T-helper 2 cell treated with Interferon-gamma antibody and Interleukin-4, amounts not matched to agents 5 μg/mL and 100 μg/mL, for 36 hours (primary cell): Measurements from ENCODE around the gene GNAI2.
"Not testable (repeated sequence)": the region's sequence is repeated elsewhere in the genome, so short reads cannot be mapped to it uniquely, and the experiment has no call there.

Experiments used
- DNase-seq: peaks from one replicate; pipeline ENCODE4 v3.0.0; 2021; ENCODE audit warnings: low spot score
- H3K27ac Mint-ChIP-seq: one replicate; pipeline ENCODE4 v1.8.0; 2021; ENCODE audit warnings: mild to moderate bottlenecking, mixed read lengths
- H3K27me3 Mint-ChIP-seq: one replicate; pipeline ENCODE4 v1.8.0; 2021; ENCODE audit warnings: low read depth, mixed read lengths
- H3K36me3 Mint-ChIP-seq: one replicate; pipeline ENCODE4 v1.8.0; 2021; ENCODE audit warnings: low read depth, mixed read lengths
- H3K4me1 Mint-ChIP-seq: one replicate; pipeline ENCODE4 v1.8.0; 2021; ENCODE audit warnings: low read depth, mixed read lengths
- H3K4me3 Mint-ChIP-seq: one replicate; pipeline ENCODE4 v1.8.0; 2022; ENCODE audit warnings: mild to moderate bottlenecking, moderate library complexity, mixed read lengths
- H3K9me3 Mint-ChIP-seq: one replicate; pipeline ENCODE4 v1.8.0; 2021; ENCODE audit warnings: mixed read lengths

GNAI2 gene

DNA sequence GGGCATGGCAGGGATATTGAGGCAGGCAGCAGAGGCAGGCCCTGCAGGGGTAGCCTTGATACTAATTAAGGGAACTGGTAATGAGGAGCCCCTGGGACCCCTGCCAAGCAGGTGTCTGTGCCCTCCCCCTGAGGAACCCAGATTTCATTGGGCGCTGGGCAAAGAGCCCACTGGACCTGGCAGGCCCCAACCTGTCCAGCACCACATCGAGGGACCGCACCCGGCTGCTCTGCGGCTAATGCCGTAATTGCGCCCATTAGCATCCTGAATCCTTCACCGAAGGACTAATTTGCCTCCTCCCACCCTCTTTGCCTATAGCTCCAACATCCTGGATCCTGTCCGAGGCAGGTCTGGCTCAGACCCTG, 19.2 kb downstream of the GNAI2 start:
- Mint-ChIP-seq H3K9me3 (no peaks in the 10 kb centered on the region), H3K4me3 (no peak overlapping the region), H3K27ac (no peak overlapping the region), H3K27me3 (no peaks in the 10 kb centered on the region), H3K4me1 (peaks cover 12% of the 10 kb centered on the region), H3K36me3 (peaks cover 48% of the 10 kb centered on the region)
- DNase-seq: no peak

DNA sequence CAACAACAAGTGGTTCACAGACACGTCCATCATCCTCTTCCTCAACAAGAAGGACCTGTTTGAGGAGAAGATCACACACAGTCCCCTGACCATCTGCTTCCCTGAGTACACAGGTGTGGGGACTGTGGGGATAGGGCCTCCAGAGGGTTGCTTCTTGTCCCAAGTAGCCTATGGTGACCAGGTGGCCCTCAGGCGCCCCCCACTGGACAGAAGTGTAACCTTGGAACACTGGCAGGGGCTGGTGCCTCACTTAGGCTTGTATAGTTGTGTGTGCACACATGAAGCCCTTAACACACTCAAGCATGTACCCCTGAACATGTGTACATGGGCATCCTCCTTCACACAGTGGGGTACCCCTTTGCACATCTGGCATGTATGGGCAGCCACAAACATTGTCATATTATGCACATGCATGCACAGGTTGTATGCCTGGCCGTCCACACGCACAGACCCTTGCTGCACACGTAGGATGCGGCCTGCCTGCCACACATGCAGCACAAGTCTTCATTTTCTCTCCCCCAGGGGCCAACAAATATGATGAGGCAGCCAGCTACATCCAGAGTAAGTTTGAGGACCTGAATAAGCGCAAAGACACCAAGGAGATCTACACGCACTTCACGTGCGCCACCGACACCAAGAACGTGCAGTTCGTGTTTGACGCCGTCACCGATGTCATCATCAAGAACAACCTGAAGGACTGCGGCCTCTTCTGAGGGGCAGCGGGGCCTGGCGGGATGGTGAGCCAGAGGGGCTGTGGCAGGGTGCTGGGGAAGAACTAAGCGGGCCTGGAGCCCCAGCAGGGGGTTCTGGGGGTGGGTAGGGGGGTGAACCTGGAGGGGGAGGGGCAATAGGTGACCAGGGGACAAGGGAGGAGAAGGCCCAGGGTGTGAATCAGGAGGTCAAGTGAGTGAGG, 21.2 kb downstream of the GNAI2 start:
- no peak overlapping the region for H3K4me3 Mint-ChIP-seq
- peaks cover 41% of the 10 kb centered on the region for H3K36me3 Mint-ChIP-seq
- DNase-seq: no peak

DNA sequence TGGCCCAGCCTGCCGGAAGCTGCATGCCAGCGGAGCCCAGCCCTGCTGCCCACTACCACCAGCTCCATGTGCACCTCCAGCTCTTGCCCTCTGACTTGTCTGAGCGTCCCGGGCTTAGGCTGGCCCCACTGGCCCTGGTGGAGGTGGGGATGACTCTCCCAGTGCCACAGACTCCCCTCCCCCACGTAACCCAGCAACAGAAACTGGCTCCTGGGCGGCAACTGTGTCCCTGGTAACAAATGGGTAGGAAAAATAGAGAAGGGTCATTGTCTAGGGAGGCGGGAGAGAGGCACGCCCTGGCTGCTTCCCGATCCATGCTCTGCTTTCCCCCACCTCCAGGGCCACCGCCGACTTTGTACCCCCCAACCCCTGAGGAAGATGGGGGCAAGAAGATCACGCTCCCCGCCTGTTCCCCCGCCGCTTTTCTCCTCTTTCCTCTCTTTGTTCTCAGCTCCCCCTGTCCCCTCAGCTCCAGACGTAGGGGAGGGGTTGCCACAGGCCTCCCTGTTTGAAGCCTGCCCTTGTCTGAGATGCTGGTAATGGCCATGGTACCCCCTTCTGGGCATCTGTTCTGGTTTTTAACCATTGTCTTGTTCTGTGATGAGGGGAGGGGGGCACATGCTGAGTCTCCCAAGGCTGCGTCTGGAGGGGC, 22.2 kb downstream of the GNAI2 start:
- Mint-ChIP-seq H3K27ac (peak overlapping the region; percentile 10), H3K36me3 (peaks cover 40% of the 10 kb centered on the region), H3K4me1 (peaks cover 6% of the 10 kb centered on the region), H3K27me3 (no peaks in the 10 kb centered on the region), H3K4me3 (no peak overlapping the region), H3K9me3 (no peaks in the 10 kb centered on the region)
- DNase-seq: no peak

More for the DNA sequence above, 21.2 kb downstream of the GNAI2 start:
- peaks cover 6% of the 10 kb centered on the region for H3K4me1 Mint-ChIP-seq
- H3K27ac Mint-ChIP-seq: no peak overlapping the region
- no peaks in the 10 kb centered on the region for H3K9me3 Mint-ChIP-seq
- no peaks in the 10 kb centered on the region for H3K27me3 Mint-ChIP-seq

DNA sequence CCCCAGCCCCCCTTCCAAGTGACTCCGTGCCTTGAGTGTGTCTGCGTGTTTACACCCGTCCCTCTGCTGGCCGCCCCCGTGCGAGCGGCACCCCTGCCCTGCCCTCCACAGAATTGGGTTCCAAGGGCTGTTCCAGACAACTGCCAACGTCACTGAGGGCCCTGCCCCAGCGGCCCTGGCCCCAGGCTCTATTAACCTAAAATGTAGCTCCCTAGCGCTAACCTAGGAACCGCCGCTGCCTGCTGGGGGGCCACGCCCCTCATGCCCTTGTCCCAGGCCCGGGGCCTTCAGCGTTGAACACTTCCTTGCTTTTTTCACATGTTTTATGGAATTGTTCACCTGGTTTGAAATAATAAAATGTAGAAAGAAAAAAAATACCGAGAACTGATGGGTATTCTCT, 23.0 kb downstream of the GNAI2 start:
- no peak for DNase-seq
- H3K27me3 Mint-ChIP-seq: no peaks in the 10 kb centered on the region
- H3K27ac Mint-ChIP-seq: peak overlapping the region; percentile 49
- no peaks in the 10 kb centered on the region for H3K9me3 Mint-ChIP-seq
- H3K4me1 Mint-ChIP-seq: peaks cover 6% of the 10 kb centered on the region
- no peak overlapping the region for H3K4me3 Mint-ChIP-seq
- H3K36me3 Mint-ChIP-seq: peaks cover 33% of the 10 kb centered on the region

- Mint-ChIP-seq H3K27me3 (no peaks in the 10 kb centered on the region), H3K27ac (peak overlapping the region; percentile 84), H3K36me3 (peaks cover 28% of the 10 kb centered on the region), H3K9me3 (no peaks in the 10 kb centered on the region), H3K4me3 (peak overlapping the region; percentile 69), H3K4me1 (peaks cover 6% of the 10 kb centered on the region)
- DNase-seq: no peak
Measured at GRCh38 chr3:50259432-50260026, 23.5 kb downstream of the GNAI2 start.

DNA sequence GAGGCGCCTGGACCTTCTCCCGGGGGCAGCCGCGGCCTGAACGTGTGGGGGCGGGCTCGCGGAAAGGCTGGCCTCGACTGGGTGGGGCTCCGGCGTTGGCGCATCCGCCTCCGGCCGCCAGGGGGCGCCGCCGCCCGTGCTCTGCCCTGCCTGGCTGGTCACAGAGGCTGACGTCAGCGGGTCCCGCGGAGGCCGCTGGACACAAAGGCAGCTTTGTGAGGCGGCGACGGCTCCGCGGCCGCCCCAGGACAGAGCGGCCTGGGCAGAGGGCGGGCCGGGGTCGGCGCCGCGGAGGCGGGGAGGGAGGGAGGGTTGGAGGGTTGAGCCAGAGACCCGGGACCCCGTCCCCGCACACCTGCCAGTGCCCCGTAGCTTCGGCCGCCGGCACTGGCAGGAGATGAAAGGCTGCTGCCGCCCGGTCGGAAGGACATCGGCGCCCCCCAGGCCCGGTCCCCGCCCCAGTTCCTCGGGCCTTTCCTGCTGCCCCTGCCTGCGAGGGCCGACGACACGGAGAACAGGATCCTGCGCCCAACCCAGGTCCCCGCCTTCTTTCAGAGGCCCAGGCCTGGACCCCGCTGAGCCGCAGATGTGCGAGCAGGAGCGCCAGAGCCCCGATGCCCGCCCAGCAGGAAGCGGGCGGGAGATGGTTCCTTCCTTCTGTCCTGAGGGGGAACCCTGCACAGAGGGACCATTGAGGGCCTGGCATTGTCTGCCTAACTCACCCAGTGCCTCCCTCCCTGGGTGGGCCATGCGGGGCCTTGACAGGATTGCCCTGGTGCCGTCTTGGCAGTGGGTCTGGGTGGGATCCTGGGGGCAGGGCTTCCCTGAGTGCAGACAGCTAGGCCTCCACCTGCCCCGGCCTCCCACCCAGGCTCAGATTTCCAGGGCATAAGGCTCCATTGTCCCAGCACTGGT, 24.3 kb downstream of the GNAI2 start:
- no peaks in the 10 kb centered on the region for H3K27me3 Mint-ChIP-seq
- DNase-seq: peak; percentile 91
- peaks cover 26% of the 10 kb centered on the region for H3K36me3 Mint-ChIP-seq
- peak overlapping the region; percentile 84 for H3K27ac Mint-ChIP-seq
- no peaks in the 10 kb centered on the region for H3K9me3 Mint-ChIP-seq
- H3K4me3 Mint-ChIP-seq: peak overlapping the region; percentile 69
- H3K4me1 Mint-ChIP-seq: peaks cover 6% of the 10 kb centered on the region

DNA sequence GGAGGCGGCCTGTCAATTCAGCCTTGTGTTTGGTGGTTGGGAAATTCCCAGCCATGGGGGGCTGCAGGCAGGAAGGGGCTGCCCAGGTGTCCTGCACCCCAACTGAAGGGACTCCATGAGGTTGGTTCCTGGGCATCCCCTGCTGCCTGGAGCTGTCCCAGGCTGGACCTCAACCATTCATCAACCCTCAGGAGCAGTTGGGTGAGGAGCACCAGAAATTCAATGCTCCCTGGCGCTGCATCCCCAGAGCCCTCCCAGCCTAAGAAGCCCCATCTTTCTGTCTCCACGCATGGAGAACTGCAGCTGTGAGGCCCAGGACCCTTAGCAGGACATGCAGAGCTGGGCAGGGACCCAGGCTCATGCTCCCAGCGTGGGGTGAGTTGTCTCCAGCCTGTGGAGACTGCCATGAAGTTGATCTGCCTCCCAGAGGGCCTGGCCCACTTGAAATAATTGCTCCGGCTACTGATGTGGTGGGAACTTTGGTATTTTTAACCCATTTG, 25.0 kb downstream of the GNAI2 start:
- no peak for DNase-seq
- H3K9me3 Mint-ChIP-seq: no peaks in the 10 kb centered on the region
- no peak overlapping the region for H3K27ac Mint-ChIP-seq
- H3K4me3 Mint-ChIP-seq: peak overlapping the region; percentile 54
- H3K4me1 Mint-ChIP-seq: peaks cover 6% of the 10 kb centered on the region
- H3K27me3 Mint-ChIP-seq: peaks cover 3% of the 10 kb centered on the region
- peaks cover 26% of the 10 kb centered on the region for H3K36me3 Mint-ChIP-seq

- DNase-seq: no peak
- peak overlapping the region; percentile 36 for H3K4me3 Mint-ChIP-seq
- no peaks in the 10 kb centered on the region for H3K9me3 Mint-ChIP-seq
- H3K27ac Mint-ChIP-seq: no peak overlapping the region
- peaks cover 21% of the 10 kb centered on the region for H3K36me3 Mint-ChIP-seq
- H3K4me1 Mint-ChIP-seq: peaks cover 6% of the 10 kb centered on the region
- peaks cover 5% of the 10 kb centered on the region for H3K27me3 Mint-ChIP-seq
Measured at GRCh38 chr3:50261505-50261904, 25.5 kb downstream of the GNAI2 start.

DNA sequence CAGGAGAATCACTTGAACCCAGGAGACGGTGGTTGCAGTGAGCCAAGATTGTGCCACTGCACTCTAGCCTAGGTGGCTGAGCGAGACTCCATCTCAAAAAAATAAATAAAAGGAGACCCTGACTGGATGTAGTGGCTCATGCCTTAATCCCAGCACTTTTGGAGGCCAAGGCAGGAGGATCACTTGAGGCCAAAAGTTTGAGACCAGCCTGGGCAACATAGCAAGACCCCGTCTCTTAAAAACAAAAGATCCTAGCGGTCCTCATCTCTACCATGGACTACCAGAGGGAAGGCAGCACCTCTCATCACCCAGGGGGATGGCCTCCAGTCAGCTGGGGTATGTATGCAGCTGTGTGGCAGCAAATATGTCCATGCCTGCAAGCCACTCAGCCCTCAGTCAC, 26.2 kb downstream of the GNAI2 start:
- H3K27ac Mint-ChIP-seq, H3K9me3 Mint-ChIP-seq, H3K4me1 Mint-ChIP-seq, DNase-seq, H3K27me3 Mint-ChIP-seq, H3K4me3 Mint-ChIP-seq: not testable (repeated sequence)
- H3K36me3 Mint-ChIP-seq: peaks cover 15% of the 10 kb centered on the region

GRCh38 chr3:50262778-50263177, 26.8 kb downstream of the GNAI2 start:
- Mint-ChIP-seq H3K9me3 (no peaks in the 10 kb centered on the region), H3K27me3 (peaks cover 7% of the 10 kb centered on the region), H3K4me3 (no peak overlapping the region), H3K4me1 (peaks cover 4% of the 10 kb centered on the region), H3K27ac (no peak overlapping the region), H3K36me3 (peaks cover 9% of the 10 kb centered on the region)
- DNase-seq: no peak

GRCh38 chr3:50263478-50264382, 27.7 kb downstream of the GNAI2 start:
- H3K4me3 Mint-ChIP-seq: no peak overlapping the region
- peaks cover 14% of the 10 kb centered on the region for H3K27me3 Mint-ChIP-seq
- DNase-seq: no peak
- H3K36me3 Mint-ChIP-seq: peaks cover 5% of the 10 kb centered on the region
- peaks cover 4% of the 10 kb centered on the region for H3K4me1 Mint-ChIP-seq
- H3K9me3 Mint-ChIP-seq: no peaks in the 10 kb centered on the region
- H3K27ac Mint-ChIP-seq: no peak overlapping the region

GRCh38 chr3:50264383-50264963, 28.5 kb downstream of the GNAI2 start:
- Mint-ChIP-seq H3K4me1 (peaks cover 4% of the 10 kb centered on the region), H3K27me3 (peaks cover 14% of the 10 kb centered on the region), H3K36me3 (peaks cover 2% of the 10 kb centered on the region)

More at GRCh38 chr3:50264383-50264963, 28.5 kb downstream of the GNAI2 start:
- Mint-ChIP-seq H3K4me3 (no peak overlapping the region), H3K9me3 (no peaks in the 10 kb centered on the region), H3K27ac (no peak overlapping the region)
- DNase-seq: no peak
